Liver (tissue), 9 donors: ENCODE data around the gene CHPF2. TPM values are rescaled to one million over a fixed set of nuclear protein-coding genes. Genes with fewer than 3 reads are reported as not detected.

Experiments used
- DNase-seq: peaks from one replicate; pipeline ENCODE4 v3.0.0-alpha.2; 2017; ENCODE audit warnings: low spot score
- H3K27ac ChIP-seq, 2 donors: one replicate each; pipeline ENCODE4 v1.7.0; 2013; ENCODE audit warnings: inconsistent platforms in 2 of 2, low read length in 2 of 2, control low read depth in 1 of 2, low read depth in 1 of 2, mild to moderate bottlenecking in 1 of 2
- H3K27me3 ChIP-seq, 4 donors: one replicate each; pipeline versions ENCODE4 v1.6.1 to v1.7.0; 2013; ENCODE audit warnings: low read length in 3 of 4, inconsistent platforms in 1 of 4, mild to moderate bottlenecking in 1 of 4, moderate library complexity in 1 of 4; ENCODE audit not compliant: control insufficient read depth in 4 of 4, insufficient read depth in 4 of 4
- H3K36me3 ChIP-seq, 4 donors: one replicate each; pipeline versions ENCODE4 v1.6.1 to v1.7.0; 2013; ENCODE audit warnings: low read length in 3 of 4, mild to moderate bottlenecking in 3 of 4, low read depth in 1 of 4, moderate library complexity in 1 of 4; ENCODE audit not compliant: control insufficient read depth in 4 of 4, insufficient read depth in 3 of 4
- H3K4me1 ChIP-seq, 4 donors: one replicate each; pipeline versions ENCODE4 v1.6.1 to v1.7.0; 2013; ENCODE audit warnings: low read length in 3 of 4, mild to moderate bottlenecking in 3 of 4, moderate library complexity in 1 of 4; ENCODE audit not compliant: control insufficient read depth in 4 of 4, insufficient read depth in 4 of 4
- H3K4me3 ChIP-seq, 3 donors: one replicate each; pipeline versions ENCODE4 v1.6.1 to v1.7.0; 2013; ENCODE audit warnings: low read length in 3 of 3, control low read depth in 1 of 3, low read depth in 1 of 3, mild to moderate bottlenecking in 1 of 3
- H3K9ac ChIP-seq, 2 donors: one replicate each; pipeline ENCODE4 v1.7.0; 2013; ENCODE audit warnings: low read length in 2 of 2, mild to moderate bottlenecking in 2 of 2, moderate library complexity in 2 of 2, control low read depth in 1 of 2, low read depth in 1 of 2
- H3K9me3 ChIP-seq, 4 donors: one replicate each; pipeline versions ENCODE4 v1.6.1 to v1.7.0; 2013; ENCODE audit warnings: low read length in 3 of 4; ENCODE audit not compliant: control insufficient read depth in 4 of 4
- EGR1 ChIP-seq, 2 donors: IDR thresholded peaks; 2 replicates each; pipeline ENCODE4 v1.6.1; 2016 to 2018; ENCODE audit warnings: antibody characterized with exemption in 2 of 2, low read depth in 2 of 2
- FOXA1 ChIP-seq: IDR thresholded peaks from 2 replicates; pipeline ENCODE4 v1.6.1; 2016; ENCODE audit warnings: antibody characterized with exemption
- FOXA2 ChIP-seq: IDR thresholded peaks from 2 replicates; pipeline ENCODE4 v1.6.1; 2016; ENCODE audit warnings: antibody characterized with exemption
- GABPA ChIP-seq, 2 donors: IDR thresholded peaks in 1 of 2; conservative IDR thresholded peaks in 1 of 2; 2 replicates each; pipeline ENCODE4 v1.6.1; 2016; ENCODE audit warnings: antibody characterized with exemption in 2 of 2, mild to moderate bottlenecking in 1 of 2, moderate library complexity in 1 of 2
- HNF4A ChIP-seq, 2 donors: conservative IDR thresholded peaks; 2 replicates each; pipeline ENCODE4 v1.6.1; 2016; ENCODE audit warnings: antibody characterized with exemption in 2 of 2, mild to moderate bottlenecking in 2 of 2
- HNF4G ChIP-seq: IDR thresholded peaks from 2 replicates; pipeline ENCODE4 v1.6.1; 2016; ENCODE audit warnings: antibody characterized with exemption
- JUND ChIP-seq, 2 donors: IDR thresholded peaks; 2 replicates each; pipeline ENCODE4 v1.6.1; 2016; ENCODE audit warnings: antibody characterized with exemption in 2 of 2
- MAX ChIP-seq: IDR thresholded peaks from 2 replicates; pipeline ENCODE4 v1.6.1; 2016; ENCODE audit warnings: antibody characterized with exemption
- NR2F2 ChIP-seq: IDR thresholded peaks from 2 replicates; pipeline ENCODE4 v1.6.1; 2016; ENCODE audit warnings: antibody characterized with exemption
- RAD21 ChIP-seq, 2 donors: IDR thresholded peaks; 2 replicates each; pipeline ENCODE4 v1.6.1; 2016; ENCODE audit warnings: antibody characterized with exemption in 2 of 2, mild to moderate bottlenecking in 2 of 2
- RXRA ChIP-seq, 2 donors: IDR thresholded peaks; 2 replicates each; pipeline ENCODE4 v1.6.1; 2017 to 2018; ENCODE audit warnings: antibody characterized with exemption in 2 of 2, mild to moderate bottlenecking in 1 of 2
- SP1 ChIP-seq: IDR thresholded peaks from 2 replicates; pipeline ENCODE4 v1.6.1; 2018; ENCODE audit warnings: antibody characterized with exemption, mild to moderate bottlenecking
- TAF1 ChIP-seq: conservative IDR thresholded peaks from 2 replicates; pipeline ENCODE4 v1.6.1; 2016; ENCODE audit warnings: antibody characterized with exemption, mild to moderate bottlenecking
- YY1 ChIP-seq: IDR thresholded peaks from 2 replicates; pipeline ENCODE4 v1.6.1; 2016; ENCODE audit warnings: antibody characterized with exemption, mild to moderate bottlenecking
- WGBS: extraction: QIAGEN DNeasy Blood & Tissue Kit; methylation state at CpG from one replicate; pipeline ENCODE4 v1.1.7; 2013; 5-methylcytosine and 5-hydroxymethylcytosine counted together
- polyA plus RNA-seq, 2 donors: library from polyadenylated mRNA; stranded (reverse) in 1 of 2; unstranded in 1 of 2; fragments of 200-250 nt in 1 of 2; fragments of >200 nt in 1 of 2; fragmentation: Nextera tagmentation in 1 of 2; extraction: Ambion mirVana in 1 of 2; gene quantifications; one replicate each; pipeline versions ENCODE4 v1.2.1 to v1.2.3, GENCODE V29; 2013 to 2015
- total RNA-seq, 2 donors: library from RNA; depleted of rRNA; stranded (reverse); fragments of >200 nt; gene quantifications; one replicate each; pipeline ENCODE4 v1.2.3, GENCODE V29; 2014
- TF ChIP-seq, protein P1 (sequence below): fragments of 150-350 bp; IDR thresholded peaks from 2 replicates; pipeline ENCODE4 v1.5.1; 2017; ENCODE audit warnings: improper control_type of control experiment, low read depth, low read length; ENCODE audit not compliant: missing input control
- TF ChIP-seq, protein P2 (sequence below): IDR thresholded peaks from 2 replicates; pipeline ENCODE4 v1.6.1; 2016; ENCODE audit warnings: antibody characterized with exemption
- TF ChIP-seq, protein P3 (sequence below): IDR thresholded peaks from 2 replicates; pipeline ENCODE4 v1.6.1; 2016; ENCODE audit warnings: antibody characterized with exemption, mild to moderate bottlenecking
- donor health status: healthy.
- donor health status: healthy.
- donor health status: healthy.
- donor health status: healthy.
- donor health status: healthy.

CHPF2 gene
- total and polyA plus RNA-seq, 4 donors, result 4.1 to 19.7 (median 18.1) TPM

GRCh38 chr7:151191544-151191943 lies 40.7 kb upstream of the CHPF2 start:
- Histone ChIP-seq H3K27me3 (peaks cover 0 to 9% (median under 1%) of the 10 kb centered on the region in 4 donors), H3K36me3 (no peaks in the 10 kb centered on the region), H3K9ac (no peak overlapping the region), H3K4me1 (no peaks in the 10 kb centered on the region), H3K9me3 (no peaks in the 10 kb centered on the region), H3K4me3 (no peak overlapping the region), H3K27ac (no peak overlapping the region)
- WGBS, result 73% methylated on average over 12 of the region's 12 CpGs
- TF ChIP-seq, protein P1, sequence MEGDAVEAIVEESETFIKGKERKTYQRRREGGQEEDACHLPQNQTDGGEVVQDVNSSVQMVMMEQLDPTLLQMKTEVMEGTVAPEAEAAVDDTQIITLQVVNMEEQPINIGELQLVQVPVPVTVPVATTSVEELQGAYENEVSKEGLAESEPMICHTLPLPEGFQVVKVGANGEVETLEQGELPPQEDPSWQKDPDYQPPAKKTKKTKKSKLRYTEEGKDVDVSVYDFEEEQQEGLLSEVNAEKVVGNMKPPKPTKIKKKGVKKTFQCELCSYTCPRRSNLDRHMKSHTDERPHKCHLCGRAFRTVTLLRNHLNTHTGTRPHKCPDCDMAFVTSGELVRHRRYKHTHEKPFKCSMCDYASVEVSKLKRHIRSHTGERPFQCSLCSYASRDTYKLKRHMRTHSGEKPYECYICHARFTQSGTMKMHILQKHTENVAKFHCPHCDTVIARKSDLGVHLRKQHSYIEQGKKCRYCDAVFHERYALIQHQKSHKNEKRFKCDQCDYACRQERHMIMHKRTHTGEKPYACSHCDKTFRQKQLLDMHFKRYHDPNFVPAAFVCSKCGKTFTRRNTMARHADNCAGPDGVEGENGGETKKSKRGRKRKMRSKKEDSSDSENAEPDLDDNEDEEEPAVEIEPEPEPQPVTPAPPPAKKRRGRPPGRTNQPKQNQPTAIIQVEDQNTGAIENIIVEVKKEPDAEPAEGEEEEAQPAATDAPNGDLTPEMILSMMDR, result no peak
- TF ChIP-seq HNF4A (conservative IDR thresholded peaks at IDR 0.05) (no peak), FOXA1 (no peak), NR2F2 (no peak), YY1 (no peak), GABPA (IDR thresholded peaks at IDR 0.05 in 1 of 2, conservative IDR thresholded peaks at IDR 0.05 in 1 of 2) (no peak), SP1 (no peak), JUND (IDR thresholded peaks at IDR 0.05) (no peak), TAF1 (no peak), RXRA (IDR thresholded peaks at IDR 0.05) (no peak)
- TF ChIP-seq, protein P2, sequence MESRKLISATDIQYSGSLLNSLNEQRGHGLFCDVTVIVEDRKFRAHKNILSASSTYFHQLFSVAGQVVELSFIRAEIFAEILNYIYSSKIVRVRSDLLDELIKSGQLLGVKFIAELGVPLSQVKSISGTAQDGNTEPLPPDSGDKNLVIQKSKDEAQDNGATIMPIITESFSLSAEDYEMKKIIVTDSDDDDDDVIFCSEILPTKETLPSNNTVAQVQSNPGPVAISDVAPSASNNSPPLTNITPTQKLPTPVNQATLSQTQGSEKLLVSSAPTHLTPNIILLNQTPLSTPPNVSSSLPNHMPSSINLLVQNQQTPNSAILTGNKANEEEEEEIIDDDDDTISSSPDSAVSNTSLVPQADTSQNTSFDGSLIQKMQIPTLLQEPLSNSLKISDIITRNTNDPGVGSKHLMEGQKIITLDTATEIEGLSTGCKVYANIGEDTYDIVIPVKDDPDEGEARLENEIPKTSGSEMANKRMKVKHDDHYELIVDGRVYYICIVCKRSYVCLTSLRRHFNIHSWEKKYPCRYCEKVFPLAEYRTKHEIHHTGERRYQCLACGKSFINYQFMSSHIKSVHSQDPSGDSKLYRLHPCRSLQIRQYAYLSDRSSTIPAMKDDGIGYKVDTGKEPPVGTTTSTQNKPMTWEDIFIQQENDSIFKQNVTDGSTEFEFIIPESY, result no peak
- no peak for DNase-seq

DNA sequence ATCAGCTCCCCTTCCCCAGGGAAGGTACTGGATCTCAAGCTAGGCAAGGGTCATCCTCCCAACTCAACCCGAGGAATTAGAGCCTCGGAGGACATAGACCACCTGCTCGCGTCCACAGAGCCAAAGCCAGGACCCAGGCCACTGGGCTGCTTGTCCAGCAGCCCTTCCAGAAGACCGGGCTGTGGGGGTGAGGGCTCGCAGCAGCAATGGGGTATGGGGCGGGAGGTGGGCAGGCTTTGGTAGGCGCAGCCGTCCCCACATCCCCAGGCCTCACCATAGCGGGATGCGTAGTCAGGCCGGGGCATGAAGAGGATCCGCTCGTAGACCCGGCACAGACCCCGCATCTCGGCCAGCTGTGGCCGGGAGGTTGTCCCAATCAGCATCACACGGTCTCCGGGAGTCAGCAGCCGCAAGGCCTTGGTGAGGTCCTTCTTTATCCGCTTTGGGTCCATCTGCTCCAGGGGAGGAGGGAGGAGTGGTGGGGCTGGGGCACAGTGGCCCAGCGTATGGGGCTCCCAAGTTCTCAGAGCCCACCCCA lies 40.2 kb upstream of the CHPF2 start:
- TF ChIP-seq SP1 (no peak), YY1 (no peak), HNF4G (no peak), EGR1 (IDR thresholded peaks at IDR 0.05; ENCODE audit: low read depth in 2 of 2) (no peak), RAD21 (IDR thresholded peaks at IDR 0.05) (no peak), JUND (IDR thresholded peaks at IDR 0.05) (no peak), MAX (no peak), FOXA1 (no peak), FOXA2 (no peak), NR2F2 (no peak), TAF1 (no peak), HNF4A (conservative IDR thresholded peaks at IDR 0.05) (no peak)
- TF ChIP-seq, protein P1, result no peak
- TF ChIP-seq, protein P3, sequence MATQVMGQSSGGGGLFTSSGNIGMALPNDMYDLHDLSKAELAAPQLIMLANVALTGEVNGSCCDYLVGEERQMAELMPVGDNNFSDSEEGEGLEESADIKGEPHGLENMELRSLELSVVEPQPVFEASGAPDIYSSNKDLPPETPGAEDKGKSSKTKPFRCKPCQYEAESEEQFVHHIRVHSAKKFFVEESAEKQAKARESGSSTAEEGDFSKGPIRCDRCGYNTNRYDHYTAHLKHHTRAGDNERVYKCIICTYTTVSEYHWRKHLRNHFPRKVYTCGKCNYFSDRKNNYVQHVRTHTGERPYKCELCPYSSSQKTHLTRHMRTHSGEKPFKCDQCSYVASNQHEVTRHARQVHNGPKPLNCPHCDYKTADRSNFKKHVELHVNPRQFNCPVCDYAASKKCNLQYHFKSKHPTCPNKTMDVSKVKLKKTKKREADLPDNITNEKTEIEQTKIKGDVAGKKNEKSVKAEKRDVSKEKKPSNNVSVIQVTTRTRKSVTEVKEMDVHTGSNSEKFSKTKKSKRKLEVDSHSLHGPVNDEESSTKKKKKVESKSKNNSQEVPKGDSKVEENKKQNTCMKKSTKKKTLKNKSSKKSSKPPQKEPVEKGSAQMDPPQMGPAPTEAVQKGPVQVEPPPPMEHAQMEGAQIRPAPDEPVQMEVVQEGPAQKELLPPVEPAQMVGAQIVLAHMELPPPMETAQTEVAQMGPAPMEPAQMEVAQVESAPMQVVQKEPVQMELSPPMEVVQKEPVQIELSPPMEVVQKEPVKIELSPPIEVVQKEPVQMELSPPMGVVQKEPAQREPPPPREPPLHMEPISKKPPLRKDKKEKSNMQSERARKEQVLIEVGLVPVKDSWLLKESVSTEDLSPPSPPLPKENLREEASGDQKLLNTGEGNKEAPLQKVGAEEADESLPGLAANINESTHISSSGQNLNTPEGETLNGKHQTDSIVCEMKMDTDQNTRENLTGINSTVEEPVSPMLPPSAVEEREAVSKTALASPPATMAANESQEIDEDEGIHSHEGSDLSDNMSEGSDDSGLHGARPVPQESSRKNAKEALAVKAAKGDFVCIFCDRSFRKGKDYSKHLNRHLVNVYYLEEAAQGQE, result no peak

More for the DNA sequence above, 40.2 kb upstream of the CHPF2 start:
- Histone ChIP-seq H3K27me3 (peaks cover 0 to 9% (median under 1%) of the 10 kb centered on the region in 4 donors), H3K9ac (no peak overlapping the region), H3K36me3 (no peaks in the 10 kb centered on the region), H3K27ac (no peak overlapping the region), H3K4me1 (no peaks in the 10 kb centered on the region), H3K4me3 (no peak overlapping the region), H3K9me3 (no peaks in the 10 kb centered on the region)
- WGBS, result 94% methylated on average over 23 of the region's 23 CpGs
- no peak for DNase-seq
